SW480 (cell line): ENCODE data around the gene TALDO1.

Source experiments
- DNase-seq: peaks from one replicate; pipeline ENCODE4 v3.0.0-alpha.2; 2016; ENCODE audit warnings: low spot score

The TALDO1 gene

GRCh38 chr11:747158-748006 is at the start of gene TALDO1:
Gene TALDO1, plus strand, starts transcription at chr11:747464. Its CDS starts 18 bp downstream, at chr11:747482.
- peak; percentile 85 for DNase-seq

- DNase-seq: no peak
Observed at GRCh38 chr11:697811-698311, 49.4 kb upstream of the TALDO1 start.

DNA sequence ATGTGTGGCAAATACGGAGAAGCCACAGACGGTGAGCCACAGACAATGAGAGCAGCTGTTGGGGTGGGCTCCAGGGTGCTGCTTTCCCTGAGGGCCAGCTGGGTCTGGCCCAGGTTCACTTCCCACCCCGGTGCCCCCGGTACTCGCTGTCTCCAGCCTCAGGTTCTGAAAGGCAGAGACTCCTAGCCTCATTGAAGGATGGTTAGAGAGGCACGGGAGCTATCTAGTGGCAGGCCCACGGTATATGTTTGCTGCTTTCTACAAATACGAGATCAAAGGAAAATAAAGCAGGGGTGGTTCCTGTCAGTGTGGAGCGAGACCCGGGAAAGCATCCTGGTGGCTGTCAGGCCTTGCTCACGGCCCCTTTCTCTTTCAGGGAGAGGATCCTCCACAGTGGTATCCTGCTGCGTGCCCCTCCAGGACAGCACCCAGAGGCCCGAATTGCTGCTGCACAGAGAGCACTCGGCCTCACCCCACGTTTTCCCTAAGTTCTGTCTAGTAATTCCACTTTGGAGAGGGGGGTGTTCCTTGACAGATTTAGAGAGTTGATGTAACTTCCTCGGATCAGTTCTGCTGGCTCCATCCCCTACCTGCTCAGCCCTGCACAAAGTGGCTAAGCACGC is 48.7 kb upstream of the TALDO1 start:
- no peak for DNase-seq

DNA sequence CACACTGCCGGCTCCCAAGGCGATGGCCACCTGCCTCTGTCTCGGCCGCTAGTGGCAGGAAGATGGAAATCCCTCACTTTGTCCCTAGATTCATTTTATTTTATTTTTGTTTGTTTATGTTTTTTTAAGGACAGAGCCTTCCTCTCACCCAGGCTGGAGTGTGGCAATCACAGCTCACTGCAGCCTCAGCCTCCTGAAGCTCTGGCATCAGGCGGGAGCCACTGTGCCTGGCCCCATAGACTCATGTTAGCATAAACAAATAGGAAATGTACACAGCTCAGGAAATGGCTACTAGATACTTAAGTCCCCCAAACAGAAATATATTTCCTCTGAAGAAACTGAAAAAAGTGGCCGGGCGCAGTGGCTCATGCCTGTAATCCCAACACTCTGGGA is 48.2 kb upstream of the TALDO1 start:
- DNase-seq: no peak

DNA sequence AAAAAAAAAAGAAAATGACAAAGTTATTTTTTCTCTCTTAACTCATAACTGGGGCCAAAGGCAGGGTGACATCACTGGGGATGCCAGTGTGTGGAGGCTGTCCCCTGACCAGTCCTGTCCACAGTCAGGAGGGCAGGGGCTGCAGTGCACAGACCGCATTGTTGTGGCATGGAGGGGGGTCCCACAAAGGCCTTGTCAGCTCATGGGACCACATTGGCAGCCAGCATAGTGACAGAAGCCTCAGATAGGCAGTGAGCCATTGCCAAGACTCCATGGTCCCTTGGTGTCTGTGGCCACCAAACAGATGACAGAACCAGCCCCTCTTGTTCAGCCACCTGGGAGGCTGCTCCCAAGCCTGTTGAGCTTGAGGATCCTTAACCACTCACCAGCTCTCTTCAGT is 47.5 kb upstream of the TALDO1 start:
- DNase-seq: no peak

- DNase-seq: no peak
Observed at GRCh38 chr11:701741-702461, 45.4 kb upstream of the TALDO1 start.

GRCh38 chr11:702462-703461 is 44.5 kb upstream of the TALDO1 start:
- peak; percentile 62 for DNase-seq

- DNase-seq: no peak
Observed at GRCh38 chr11:703506-703905, 43.8 kb upstream of the TALDO1 start.

GRCh38 chr11:704228-704674 is 43.0 kb upstream of the TALDO1 start:
- no peak for DNase-seq

DNA sequence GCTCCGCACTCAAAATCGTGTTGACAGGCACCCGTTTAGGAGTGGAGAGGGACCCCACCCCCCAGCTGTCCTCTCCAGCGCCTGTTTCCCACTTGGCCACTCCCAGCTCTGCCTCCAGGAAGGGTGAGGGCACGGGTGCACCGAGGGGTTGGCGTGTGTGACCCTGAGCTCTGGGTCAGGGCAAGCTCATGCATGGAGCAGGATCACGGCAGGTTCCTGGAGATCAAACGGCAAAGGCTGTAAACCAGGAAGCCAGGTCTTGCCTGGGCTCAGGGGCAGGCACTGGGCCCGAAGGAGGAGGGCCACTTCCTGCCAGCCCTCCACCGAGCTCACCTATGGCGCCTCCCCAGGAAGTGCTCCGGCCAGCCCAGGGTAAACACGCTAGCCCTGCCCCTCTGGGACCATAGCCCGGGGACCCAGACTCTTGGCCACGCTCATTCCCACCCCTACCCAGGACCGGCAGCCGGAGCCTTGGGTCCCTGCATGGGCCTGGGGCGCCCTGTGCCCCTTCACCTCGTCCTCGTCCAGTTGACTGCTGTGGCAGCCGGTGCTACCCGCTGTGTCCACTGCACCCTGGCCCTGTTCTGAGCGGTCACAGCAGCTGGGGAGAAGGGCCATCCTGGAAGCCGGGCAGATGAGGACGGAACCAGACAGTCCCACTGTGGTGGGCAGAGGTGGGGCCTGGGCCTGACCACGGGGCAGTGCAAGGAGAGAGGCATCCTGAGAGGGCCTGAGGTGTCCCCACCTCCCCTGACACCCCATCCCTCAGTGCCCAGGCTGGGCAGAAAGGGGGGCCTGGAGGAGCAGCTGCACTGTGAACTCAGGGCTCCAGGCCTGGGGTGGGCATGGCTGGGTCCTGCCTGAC is 42.3 kb upstream of the TALDO1 start:
- DNase-seq: peak; percentile 78

DNA sequence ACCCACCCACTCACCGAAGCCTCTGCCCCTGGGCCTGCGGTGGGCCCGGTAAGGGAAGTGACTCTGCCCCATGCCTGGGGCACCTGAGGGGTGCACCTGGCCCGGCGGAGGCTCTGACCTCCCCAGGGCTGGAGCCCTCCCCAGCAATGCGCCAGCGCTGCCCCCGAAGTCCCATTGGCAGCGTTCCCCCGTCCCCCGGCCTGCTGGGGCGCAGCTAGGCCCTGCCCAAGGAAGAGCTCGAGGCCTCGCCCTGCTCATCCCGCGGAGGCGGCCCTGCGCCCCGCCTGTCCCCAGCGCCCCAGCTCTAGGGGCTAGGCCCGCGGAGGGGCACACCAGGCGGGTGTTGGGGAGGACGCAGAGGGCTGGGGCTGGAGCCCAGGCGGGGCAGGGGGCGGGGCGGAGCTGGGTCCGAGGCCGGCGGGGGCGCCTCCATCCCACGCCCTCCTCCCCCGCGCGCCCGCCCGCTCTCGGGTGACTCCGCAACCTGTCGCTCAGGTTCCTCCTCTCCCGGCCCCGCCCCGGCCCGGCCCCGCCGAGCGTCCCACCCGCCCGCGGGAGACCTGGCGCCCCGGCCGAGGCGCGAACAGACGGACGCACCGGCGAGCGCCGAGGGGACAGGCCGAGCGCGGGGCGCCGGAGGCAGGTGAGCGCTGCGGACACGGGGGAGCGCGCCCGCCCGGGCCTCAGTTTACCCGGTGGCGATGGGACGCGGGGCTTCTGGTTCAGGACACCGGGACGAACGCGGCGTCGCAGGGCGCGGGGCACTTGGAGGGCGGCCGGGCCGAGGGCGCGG is 41.4 kb upstream of the TALDO1 start, which contains the start of gene EPS8L2:
Gene EPS8L2 (plus strand): TSS at position 586 of the 793 bp plus-strand sequence. CDS start 3,177 bp downstream, outside the sequence.
- DNase-seq: no peak

GRCh38 chr11:706439-706956 is 40.8 kb upstream of the TALDO1 start:
- peak; percentile 60 for DNase-seq

- peak; percentile 39 for DNase-seq
Observed at GRCh38 chr11:706957-707816, 40.1 kb upstream of the TALDO1 start.

DNA sequence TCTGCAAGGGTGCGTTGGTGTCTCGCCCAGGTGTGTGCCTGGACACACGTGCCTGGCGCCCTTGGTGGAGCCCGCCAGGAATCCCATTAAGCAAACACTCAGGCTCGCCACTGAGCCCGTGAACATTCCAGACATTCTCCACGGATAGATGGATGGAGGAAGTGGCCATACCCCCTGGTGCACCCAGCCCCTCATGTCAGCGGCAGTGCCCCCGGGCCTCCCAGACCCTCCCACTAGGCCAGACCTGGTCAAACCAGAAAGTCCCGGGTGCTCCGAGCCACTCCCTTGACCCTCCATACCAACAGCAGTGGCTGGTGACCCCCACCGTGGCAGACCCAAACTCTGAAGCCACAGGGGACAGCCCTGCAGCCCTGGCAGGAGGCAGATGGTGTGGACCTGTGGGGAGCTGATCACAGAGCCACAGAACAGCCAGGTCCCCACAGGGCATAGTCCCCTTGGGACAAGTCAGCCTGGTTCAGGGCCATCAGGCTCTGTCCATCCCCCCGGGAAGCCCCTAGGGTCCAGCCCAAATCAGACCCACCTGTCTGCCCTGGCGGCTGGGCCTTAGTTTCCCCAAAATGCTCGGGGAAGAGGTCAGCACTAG is 39.3 kb upstream of the TALDO1 start:
- DNase-seq: no peak

DNA sequence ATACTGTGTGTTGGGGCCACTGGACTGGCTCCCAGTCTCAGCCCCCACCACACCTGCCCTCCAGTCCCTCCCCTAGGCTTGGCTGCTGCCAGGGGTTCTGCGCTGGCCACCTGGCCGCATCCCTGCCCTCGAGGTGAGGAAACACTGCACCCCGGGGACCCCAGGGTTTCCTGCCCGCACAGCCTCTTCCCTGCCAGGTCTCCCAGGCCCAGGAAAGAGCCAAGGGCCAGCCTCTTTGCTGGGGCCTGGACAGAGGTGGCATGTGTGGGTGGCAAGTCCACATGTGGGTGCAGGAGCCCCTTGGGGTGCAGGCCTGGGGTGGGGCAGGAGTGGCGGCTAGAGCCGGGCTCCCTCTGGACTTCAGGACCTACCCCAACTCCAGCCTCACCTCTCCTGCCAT is 38.8 kb upstream of the TALDO1 start:
- DNase-seq: no peak

- no peak for DNase-seq
Observed at GRCh38 chr11:709109-709997, 37.9 kb upstream of the TALDO1 start.

DNA sequence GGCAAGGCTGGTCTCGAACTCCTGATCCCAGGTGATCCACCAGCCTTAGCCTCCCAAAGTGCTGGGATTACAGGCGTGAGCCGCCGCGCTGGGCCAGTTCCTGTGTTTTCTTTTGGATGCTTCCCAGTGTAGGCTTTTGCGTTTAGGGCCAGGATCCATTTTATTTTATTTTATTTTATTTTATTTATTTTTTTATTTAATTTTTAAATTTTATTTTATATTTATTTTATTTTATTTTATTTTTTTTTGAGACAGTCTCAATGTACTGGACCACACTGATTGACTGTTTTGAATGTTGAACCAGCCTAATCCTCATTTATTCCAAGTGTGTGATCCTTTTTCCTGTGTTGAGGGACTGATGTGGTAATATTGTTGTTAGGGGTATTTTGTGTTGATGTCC is 32.8 kb upstream of the TALDO1 start:
- DNase-seq: no peak
